GM12891 (cell line): ENCODE measurements around the gene PAX7.
A peak's percentile ranks its signal among the peaks of the same experiment; 100 is the strongest.
"Not testable (repeated sequence)": the region's sequence is repeated elsewhere in the genome, so short reads cannot be mapped to it uniquely, and the experiment has no call there.

Experiments
- DNase-seq: peaks from one replicate; pipeline ENCODE4 v3.0.0; 2011; ENCODE audit warnings: low spot score; ENCODE audit not compliant: insufficient read length
- FAIRE-seq: peaks from 2 replicates; lab custom pipeline; 2011; peaks lifted over from hg19 to GRCh38; lab: Jason Lieb, UNC
- PAX5 ChIP-seq: IDR thresholded peaks from 2 replicates; pipeline ENCODE4 v1.6.1; 2011; ENCODE audit warnings: low read length, moderate library complexity, mild to moderate bottlenecking; ENCODE audit not compliant: insufficient read depth, severe bottlenecking
- POLR2A ChIP-seq: IDR thresholded peaks from 2 replicates; pipeline ENCODE4 v1.6.1; 2011; ENCODE audit warnings: low read depth, low read length, control low read depth
- POLR2AphosphoS5 ChIP-seq: IDR thresholded peaks from 2 replicates; pipeline ENCODE4 v1.6.1; 2011; ENCODE audit warnings: low read depth, low read length, control low read depth
- POU2F2 ChIP-seq: IDR thresholded peaks from 2 replicates; pipeline ENCODE4 v1.6.1; 2011; ENCODE audit warnings: low read depth, mild to moderate bottlenecking, control low read depth, low read length, moderate library complexity
- SPI1 ChIP-seq: IDR thresholded peaks from 2 replicates; pipeline ENCODE4 v1.6.1; 2011; ENCODE audit warnings: low read depth, low read length, control low read depth
- TAF1 ChIP-seq: IDR thresholded peaks from 2 replicates; pipeline ENCODE4 v1.6.1; 2011; ENCODE audit warnings: low read depth, low read length, control low read depth

Gene PAX7

DNA sequence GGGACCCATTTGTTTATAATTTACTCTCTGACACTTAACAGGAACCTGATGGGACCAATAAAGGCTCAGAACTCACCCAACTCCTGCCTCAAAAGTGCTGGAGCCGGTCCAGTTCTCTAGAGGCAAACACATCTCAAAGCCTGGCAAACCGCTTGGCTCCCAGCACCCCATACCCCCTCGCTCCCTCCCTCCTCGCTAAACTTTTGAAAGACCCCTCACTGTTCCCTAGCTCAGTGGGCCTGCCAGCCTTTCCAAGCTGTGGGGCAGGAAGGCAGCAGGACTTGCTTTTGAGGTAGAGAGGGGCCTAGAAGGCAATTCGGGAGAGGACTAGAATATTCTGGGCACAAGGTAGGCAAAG, 40.2 kb downstream of the PAX7 start:
- TF ChIP-seq POU2F2: no peak
- no peak for TF ChIP-seq PAX5
- TF ChIP-seq POLR2A: no peak
- no peak for TF ChIP-seq POLR2AphosphoS5
- TF ChIP-seq SPI1: no peak
- TF ChIP-seq TAF1: no peak
- FAIRE-seq (no peak), DNase-seq (no peak)

DNA sequence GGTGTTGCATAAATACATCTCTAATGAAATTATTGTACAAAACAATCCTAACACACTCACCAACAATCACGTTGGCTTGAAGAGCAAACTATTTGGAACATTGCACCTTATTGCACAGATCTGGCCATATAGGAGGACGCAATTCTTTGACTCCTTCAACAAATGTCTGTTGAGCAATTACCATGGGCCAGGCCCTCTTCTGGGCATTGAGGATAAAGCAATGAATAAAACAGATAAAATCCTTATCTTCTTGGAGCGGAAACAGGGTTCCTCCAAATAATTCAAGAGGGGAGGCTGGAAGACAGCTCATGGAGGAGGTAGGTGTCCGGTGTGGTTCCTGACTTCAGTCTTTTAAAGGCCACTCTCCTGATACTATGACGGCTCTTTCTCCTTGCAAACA, 43.3 kb downstream of the PAX7 start:
- no peak for DNase-seq
- TF ChIP-seq POLR2A (no peak), POU2F2 (no peak), TAF1 (no peak), SPI1 (no peak), PAX5 (no peak), POLR2AphosphoS5 (no peak)
- no peak for FAIRE-seq

DNA sequence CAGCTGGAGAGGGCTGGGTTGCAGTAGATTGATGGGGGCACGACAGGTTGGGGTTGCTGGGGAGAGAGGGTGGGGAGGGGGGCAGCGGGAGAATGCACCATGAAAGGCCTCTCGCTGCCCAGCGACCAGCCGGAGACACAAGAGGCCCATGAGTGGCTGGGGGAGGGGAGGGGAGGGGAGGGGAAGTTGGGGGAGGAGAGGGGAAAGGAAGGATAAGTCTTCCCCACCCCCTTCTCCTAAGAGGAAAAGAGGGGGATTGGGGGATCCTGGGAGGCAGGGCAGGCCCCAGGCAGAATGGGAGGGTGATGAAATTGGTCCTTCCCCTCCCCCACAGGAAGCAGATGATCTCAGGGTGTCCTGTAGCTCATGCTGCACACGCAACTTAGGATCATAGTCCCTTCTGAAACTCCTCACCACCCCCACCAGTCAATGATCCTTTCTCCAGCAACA, 45.7 kb downstream of the PAX7 start:
- DNase-seq (no peak), FAIRE-seq (no peak)
- TF ChIP-seq TAF1 (no peak), POLR2AphosphoS5 (no peak), POLR2A (no peak), SPI1 (no peak), POU2F2 (no peak), PAX5 (no peak)

DNA sequence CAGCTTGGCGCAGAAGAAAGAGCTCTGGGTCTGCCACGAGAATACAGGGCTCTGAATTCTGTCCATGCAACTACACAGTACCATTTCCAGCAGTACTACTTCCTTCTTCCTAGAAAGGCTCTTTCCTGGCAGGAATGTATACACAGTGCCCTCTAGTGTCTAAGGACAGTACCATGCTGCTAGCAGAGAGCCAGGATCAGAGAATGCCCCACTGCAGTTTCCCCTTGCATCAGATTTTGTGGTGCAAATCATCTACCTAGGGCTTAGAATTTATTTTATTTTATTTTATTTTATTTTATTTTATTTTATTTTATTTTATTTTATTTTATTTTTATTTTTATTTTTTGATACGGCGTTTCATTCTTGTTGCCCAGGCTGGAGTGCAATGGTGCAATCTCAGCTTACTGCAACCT, 50.8 kb downstream of the PAX7 start:
- FAIRE-seq: peak; percentile 65
- TF ChIP-seq SPI1 (no peak), POU2F2 (no peak), TAF1 (no peak), POLR2AphosphoS5 (no peak), PAX5 (no peak)
- peak; percentile 52 for DNase-seq

DNA sequence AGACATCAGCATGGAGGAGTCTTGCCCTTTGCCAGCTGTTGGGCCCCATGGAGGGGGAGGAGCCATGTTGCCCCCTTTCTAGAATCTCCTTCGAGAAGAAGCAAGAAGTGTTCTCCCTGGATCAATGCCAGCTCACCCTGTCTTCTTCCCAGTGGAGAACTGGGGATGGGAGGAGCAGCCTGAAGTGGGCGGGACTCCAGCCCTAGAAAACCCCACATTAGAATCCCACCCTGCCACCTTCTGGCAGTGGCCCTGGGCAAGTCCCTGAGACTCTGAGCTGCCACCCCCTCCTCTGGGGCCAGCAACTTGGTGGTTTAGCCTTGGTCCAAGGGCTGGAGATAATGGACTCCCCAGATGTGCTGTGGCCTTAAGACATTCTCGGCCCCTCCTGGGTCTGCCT, 51.7 kb downstream of the PAX7 start:
- DNase-seq: no peak
- TF ChIP-seq POLR2AphosphoS5 (no peak), PAX5 (no peak), TAF1 (no peak), POLR2A (no peak), SPI1 (no peak), POU2F2 (no peak)
- no peak for FAIRE-seq

DNA sequence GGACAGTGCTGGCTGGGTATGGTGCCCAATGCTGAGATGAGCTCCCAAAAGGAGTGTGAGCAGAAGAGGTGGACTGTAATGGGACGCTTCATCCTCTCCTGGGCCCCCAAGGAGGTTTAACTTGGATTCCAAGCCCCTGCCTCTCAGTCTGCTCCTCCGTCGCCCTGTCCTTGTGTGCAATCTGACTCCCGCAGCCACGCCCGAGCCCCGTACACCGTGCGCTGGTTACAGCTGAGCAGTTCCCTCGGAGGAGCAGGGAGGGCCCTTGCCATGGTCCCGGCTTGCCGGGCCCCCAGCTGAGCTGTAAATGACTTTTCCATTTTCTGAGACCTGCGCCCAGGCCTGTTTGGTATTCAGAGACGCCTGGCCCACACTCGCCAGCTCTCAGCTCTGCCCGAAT, 53.7 kb downstream of the PAX7 start:
- TF ChIP-seq POLR2AphosphoS5 (no peak), POLR2A (no peak), SPI1 (no peak), TAF1 (no peak), POU2F2 (no peak), PAX5 (no peak)
- DNase-seq (no peak), FAIRE-seq (no peak)

DNA sequence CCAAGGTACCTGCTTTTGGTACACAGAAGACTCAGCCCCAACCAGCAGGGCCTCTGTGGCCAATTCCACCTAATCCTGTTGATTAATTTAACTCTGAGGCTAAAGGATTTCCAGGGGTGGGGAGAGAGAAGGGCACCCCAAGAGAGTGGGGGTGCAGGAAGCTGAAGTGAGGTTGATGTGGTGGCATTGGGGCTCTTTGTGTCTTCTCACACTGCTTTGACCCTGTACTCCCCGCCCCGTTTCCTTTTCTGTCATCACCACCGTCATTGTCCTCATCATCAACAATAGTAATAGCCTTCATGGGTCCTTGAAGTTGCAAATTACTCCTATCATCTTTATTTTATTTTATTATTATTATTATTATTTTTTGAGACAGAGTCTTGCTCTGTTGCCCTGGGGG, 55.9 kb downstream of the PAX7 start:
- FAIRE-seq (no peak), DNase-seq (no peak)
- TF ChIP-seq POLR2AphosphoS5: no peak
- no peak for TF ChIP-seq PAX5
- TF ChIP-seq POU2F2: no peak
- no peak for TF ChIP-seq POLR2A

DNA sequence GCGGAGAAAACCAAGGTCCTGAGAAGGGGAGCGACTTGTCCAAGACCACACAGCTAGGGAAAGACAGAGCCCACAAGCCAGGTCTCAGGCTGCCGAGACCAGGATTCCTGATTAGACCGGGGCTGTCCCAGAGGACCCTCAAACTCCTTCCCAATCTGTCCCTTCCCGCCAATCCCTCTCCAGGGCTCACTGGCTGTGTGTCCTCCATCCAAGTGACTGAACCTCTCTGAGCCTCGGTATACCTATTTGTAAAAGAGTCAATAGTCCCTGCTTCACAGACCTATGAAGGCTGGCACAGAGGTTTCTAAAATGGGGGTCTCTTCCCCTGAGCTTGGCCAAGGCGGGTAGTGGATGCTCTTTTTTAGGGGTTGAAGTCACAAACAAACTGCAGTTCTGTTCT, 56.6 kb downstream of the PAX7 start:
- FAIRE-seq (no peak), DNase-seq (no peak)
- TF ChIP-seq SPI1 (no peak), POLR2AphosphoS5 (no peak), PAX5 (no peak), TAF1 (no peak), POLR2A (no peak), POU2F2 (no peak)

DNA sequence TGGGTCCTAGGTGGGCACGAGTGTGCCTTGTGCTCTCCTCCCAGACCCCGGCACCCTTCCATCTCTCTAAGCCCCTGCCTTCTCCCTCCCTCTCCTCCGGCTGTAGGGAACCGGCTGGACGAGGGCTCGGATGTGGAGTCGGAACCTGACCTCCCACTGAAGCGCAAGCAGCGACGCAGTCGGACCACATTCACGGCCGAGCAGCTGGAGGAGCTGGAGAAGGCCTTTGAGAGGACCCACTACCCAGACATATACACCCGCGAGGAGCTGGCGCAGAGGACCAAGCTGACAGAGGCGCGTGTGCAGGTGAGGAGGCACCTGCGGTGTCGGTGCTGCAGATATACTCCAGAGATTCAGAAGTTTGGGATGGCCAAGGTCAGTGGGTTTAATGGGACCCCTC, 61.0 kb downstream of the PAX7 start:
- TF ChIP-seq POLR2AphosphoS5 (no peak), TAF1 (no peak), POU2F2 (no peak), POLR2A (no peak), SPI1 (no peak), PAX5 (no peak)
- DNase-seq (no peak), FAIRE-seq (no peak)

DNA sequence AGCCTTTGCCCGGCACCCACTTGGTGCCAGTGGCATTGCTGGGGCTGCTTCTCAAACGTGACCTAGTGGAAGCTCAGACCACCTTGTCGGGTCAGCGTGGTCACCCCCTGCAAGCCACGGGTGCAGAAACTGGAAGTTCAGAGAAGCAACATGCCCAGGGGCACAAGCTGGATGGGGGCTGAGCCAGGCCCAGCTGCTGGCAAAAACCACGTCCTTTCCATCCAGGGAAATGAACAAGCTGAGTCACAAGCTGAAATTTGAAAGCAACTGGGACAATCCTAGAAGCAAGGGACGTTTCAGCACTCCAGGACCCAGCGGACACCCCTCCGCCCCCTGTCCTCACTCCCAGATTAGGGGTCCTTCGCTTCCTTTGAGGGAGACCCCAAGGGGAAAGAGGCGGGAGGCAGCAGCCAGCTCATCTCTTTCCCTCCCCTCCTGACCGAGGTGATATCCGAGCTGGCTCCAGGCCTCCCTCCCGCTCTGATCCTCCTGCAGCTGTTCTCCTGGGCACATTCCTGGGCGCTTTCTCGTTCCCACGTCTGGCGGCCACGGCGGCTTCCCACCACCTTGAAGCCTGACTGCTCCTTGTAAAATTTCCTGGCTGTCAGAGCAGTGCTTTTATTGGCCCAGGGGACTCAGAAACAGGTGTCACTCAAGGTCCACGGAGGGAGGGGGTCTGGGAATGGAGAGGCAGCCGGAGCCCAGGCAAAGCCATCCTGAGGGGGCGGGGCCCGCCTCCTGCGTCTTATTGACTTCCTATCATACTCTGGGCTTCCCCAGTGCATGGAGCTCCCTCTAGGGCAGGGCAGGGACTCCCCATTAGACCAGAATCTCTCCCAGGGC, 62.8 kb downstream of the PAX7 start:
- TF ChIP-seq PAX5: no peak
- TF ChIP-seq SPI1: no peak
- TF ChIP-seq POU2F2: no peak
- TF ChIP-seq POLR2AphosphoS5: no peak
- TF ChIP-seq TAF1: no peak
- no peak for TF ChIP-seq POLR2A
- DNase-seq (no peak), FAIRE-seq (no peak)

DNA sequence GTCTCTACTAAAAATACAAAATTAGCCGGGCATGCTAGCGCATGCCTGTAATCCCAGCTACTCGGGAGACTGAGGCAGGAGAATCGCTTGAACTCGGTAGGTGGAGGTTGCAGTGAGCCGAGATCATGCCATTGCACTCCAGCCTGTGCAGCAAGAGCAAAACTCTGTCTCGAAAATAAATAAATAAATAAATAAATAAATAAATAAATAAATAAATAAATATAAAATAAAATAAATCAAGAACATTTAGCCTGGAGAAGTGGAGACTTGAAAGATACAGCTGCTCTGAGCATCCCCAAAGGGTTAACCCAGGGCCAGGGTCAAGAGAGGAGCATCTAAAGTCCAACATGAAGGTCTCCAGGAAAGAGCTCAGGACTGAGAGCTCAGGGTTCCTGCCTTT, 63.6 kb downstream of the PAX7 start:
- DNase-seq, FAIRE-seq: not testable (repeated sequence)
